Small intestine (tissue), 7 donors: ENCODE measurements around the gene SGSM2. TPM values are rescaled to one million over a fixed set of nuclear protein-coding genes. Genes with fewer than 3 reads are reported as not detected.

Experiments used
- DNase-seq, 2 donors: peaks; one replicate each; pipeline versions ENCODE4 v3.0.0 to v3.0.0-alpha.2; 2013
- FAIRE-seq: peaks from 2 replicates; lab custom pipeline; 2012; peaks lifted over from hg19 to GRCh38; lab: Jason Lieb, UNC
- H3K27ac ChIP-seq, 3 donors: one replicate each; pipeline ENCODE4 v1.5.1; 2013; ENCODE audit warnings: low read length in 2 of 3, mild to moderate bottlenecking in 2 of 3, control low read depth in 1 of 3, inconsistent platforms in 1 of 3, low read depth in 1 of 3, moderate library complexity in 1 of 3
- H3K27me3 ChIP-seq, 3 donors: one replicate each; pipeline ENCODE4 v1.6.1; 2013; ENCODE audit warnings: low read length in 3 of 3, inconsistent platforms in 1 of 3; ENCODE audit not compliant: control insufficient read depth in 3 of 3, insufficient read depth in 3 of 3
- H3K36me3 ChIP-seq, 3 donors: one replicate each; pipeline ENCODE4 v1.6.1; 2013; ENCODE audit warnings: low read length in 3 of 3, inconsistent platforms in 1 of 3, low read depth in 1 of 3, mild to moderate bottlenecking in 1 of 3, moderate library complexity in 1 of 3; ENCODE audit not compliant: control insufficient read depth in 3 of 3, insufficient read depth in 2 of 3
- H3K4me1 ChIP-seq, 3 donors: one replicate each; pipeline ENCODE4 v1.6.1; 2013; ENCODE audit warnings: low read length in 2 of 3, inconsistent platforms in 1 of 3, low read depth in 1 of 3, mild to moderate bottlenecking in 1 of 3, moderate library complexity in 1 of 3; ENCODE audit not compliant: control insufficient read depth in 3 of 3, insufficient read depth in 2 of 3
- H3K4me3 ChIP-seq, 3 donors: one replicate each; pipeline ENCODE4 v1.5.1; 2013; ENCODE audit warnings: low read length in 3 of 3, control low read depth in 1 of 3, inconsistent platforms in 1 of 3, low read depth in 1 of 3, mild to moderate bottlenecking in 1 of 3, moderate library complexity in 1 of 3
- H3K9me3 ChIP-seq, 2 donors: one replicate each; pipeline ENCODE4 v1.6.1; 2013; ENCODE audit warnings: low read depth in 1 of 2, low read length in 1 of 2; ENCODE audit not compliant: control insufficient read depth in 2 of 2, insufficient read depth in 1 of 2
- WGBS, 3 donors: extraction: QIAGEN DNeasy Blood & Tissue Kit; methylation state at CpG; one replicate each; pipeline ENCODE4 v1.1.7; 2013; 5-methylcytosine and 5-hydroxymethylcytosine counted together
- polyA plus RNA-seq, 4 donors: library from polyadenylated mRNA; stranded (reverse) in 3 of 4; unstranded in 1 of 4; fragments of 200-250 nt in 3 of 4; fragments of 120-200 nt in 1 of 4; gene quantifications; one replicate each; pipeline versions ENCODE4 v1.2.1 to v1.2.3, GENCODE V29; 2013
- donor health status: healthy with polysubstance abuse.
- donor health status: control.
- donor health status: control.
- donor health status: Bipolar disorder and iron deficiency.
- donor health status: healthy.

The SGSM2 gene
- polyA plus RNA-seq, 4 donors: 32.2 to 55.9 (median 40.3) TPM

- FAIRE-seq (no peak), DNase-seq (no peak)
- no peak overlapping the region for H3K27ac ChIP-seq
- H3K9me3 ChIP-seq: no peaks in the 10 kb centered on the region
- H3K27me3 ChIP-seq: no peaks in the 10 kb centered on the region
- peaks cover 9 to 30% (median 11%) of the 10 kb centered on the region in 3 donors for H3K4me1 ChIP-seq
- peaks cover 0 to 83% (median 9%) of the 10 kb centered on the region in 3 donors for H3K36me3 ChIP-seq
- WGBS, 3 donors: 88 to 95% (median 90%) methylated on average over 20 to 21 of the region's 21 CpGs
- no peak overlapping the region for H3K4me3 ChIP-seq
Measured at GRCh38 chr17:2388020-2388682, 50.9 kb downstream of the SGSM2 start.

GRCh38 chr17:2388683-2389055, 51.4 kb downstream of the SGSM2 start:
- Histone ChIP-seq H3K27me3 (no peaks in the 10 kb centered on the region), H3K4me3 (no peak overlapping the region), H3K9me3 (no peaks in the 10 kb centered on the region), H3K4me1 (peaks cover 9 to 26% (median 11%) of the 10 kb centered on the region in 3 donors), H3K27ac (no peak overlapping the region), H3K36me3 (peaks cover 0 to 80% (median 9%) of the 10 kb centered on the region in 3 donors)
- FAIRE-seq: no peak
- WGBS, 3 donors: 91 to 94% (median 93%) methylated on average over 15 of the region's 15 CpGs
- no peak for DNase-seq

- peaks cover 2 to 80% (median 9%) of the 10 kb centered on the region in 3 donors for H3K36me3 ChIP-seq
- no peaks in the 10 kb centered on the region for H3K27me3 ChIP-seq
- peaks cover 15 to 32% (median 15%) of the 10 kb centered on the region in 3 donors for H3K4me1 ChIP-seq
- no peaks in the 10 kb centered on the region for H3K9me3 ChIP-seq
- no peak overlapping the region for H3K4me3 ChIP-seq
- FAIRE-seq: no peak
- DNase-seq: no peak
- H3K27ac ChIP-seq: peak overlapping the region in 1 of 3 donors; percentile 74
- WGBS, 3 donors: 80 to 89% (median 89%) methylated on average over 12 of the region's 12 CpGs
Measured at GRCh38 chr17:2390199-2390836, 53.0 kb downstream of the SGSM2 start.

- Histone ChIP-seq H3K4me3 (peak overlapping the region in 1 of 3 donors; percentile 47), H3K27ac (peak overlapping the region; percentile 67 to 91 (median 90)), H3K4me1 (peaks cover 13 to 47% (median 24%) of the 10 kb centered on the region in 3 donors), H3K36me3 (peaks cover 2 to 72% (median 7%) of the 10 kb centered on the region in 3 donors), H3K27me3 (no peaks in the 10 kb centered on the region), H3K9me3 (no peaks in the 10 kb centered on the region)
- no peak for FAIRE-seq
- DNase-seq: no peak
- WGBS, 3 donors: 64 to 72% (median 68%) methylated on average over 18 of the region's 18 CpGs
Measured at GRCh38 chr17:2391597-2392251, 54.4 kb downstream of the SGSM2 start.

- no peaks in the 10 kb centered on the region for H3K9me3 ChIP-seq
- peak overlapping the region; percentile 96 to 100 (median 98) for H3K27ac ChIP-seq
- 1 to 4% (median 3%) methylated on average over 51 to 82 of the region's 83 CpGs for WGBS, 3 donors
- DNase-seq (peak; percentile 93 to 97), FAIRE-seq (no peak)
- no peaks in the 10 kb centered on the region for H3K27me3 ChIP-seq
- peak overlapping the region; percentile 70 to 96 (median 80) for H3K4me3 ChIP-seq
- H3K4me1 ChIP-seq: peaks cover 13 to 53% (median 28%) of the 10 kb centered on the region in 3 donors
- peaks cover 2 to 65% (median 3%) of the 10 kb centered on the region in 3 donors for H3K36me3 ChIP-seq
Measured at GRCh38 chr17:2392252-2393173, 55.2 kb downstream of the SGSM2 start.

GRCh38 chr17:2393174-2393953, 56.1 kb downstream of the SGSM2 start:
- no peak for FAIRE-seq
- WGBS, 3 donors: 1% methylated on average over 64 to 99 of the region's 99 CpGs
- H3K4me1 ChIP-seq: peaks cover 18 to 62% (median 33%) of the 10 kb centered on the region in 3 donors

GRCh38 chr17:2393954-2394749, 56.9 kb downstream of the SGSM2 start:
- 20 to 48% (median 42%) methylated on average over 25 to 53 of the region's 53 CpGs for WGBS, 3 donors
- no peaks in the 10 kb centered on the region for H3K9me3 ChIP-seq
- FAIRE-seq: no peak
- H3K27ac ChIP-seq: peak overlapping the region; percentile 38 to 84 (median 64)
- peaks cover 18 to 68% (median 37%) of the 10 kb centered on the region in 3 donors for H3K4me1 ChIP-seq
- no peak for DNase-seq
- peak overlapping the region in 2 of 3 donors; percentile 25 to 35 for H3K4me3 ChIP-seq
- H3K36me3 ChIP-seq: peaks cover 2 to 55% (median 2%) of the 10 kb centered on the region in 3 donors
- H3K27me3 ChIP-seq: no peaks in the 10 kb centered on the region

More at GRCh38 chr17:2393174-2393953, 56.1 kb downstream of the SGSM2 start:
- Histone ChIP-seq H3K36me3 (peaks cover 2 to 63% (median 2%) of the 10 kb centered on the region in 3 donors), H3K4me3 (peak overlapping the region; percentile 70 to 96 (median 80)), H3K27me3 (no peaks in the 10 kb centered on the region), H3K9me3 (no peaks in the 10 kb centered on the region), H3K27ac (peak overlapping the region; percentile 96 to 100 (median 98))
- DNase-seq: peak; percentile 93 to 95
